ENCODE results near the gene CFH. TPM values are rescaled to one million over a fixed set of nuclear protein-coding genes. Genes with fewer than 3 reads are reported as not detected.
"Not testable (repeated sequence)": the region's sequence is repeated elsewhere in the genome, so short reads cannot be mapped to it uniquely, and the experiment has no call there.

The CFH gene
- total RNA-seq, 5 donors from 2014 or later (not counting 1 experiment from before 2014, with no cell fraction given), result 2.0 to 11.8 (median 6.0) TPM

- no peak overlapping the region for H3K27ac Mint-ChIP-seq
- H3K36me3 Mint-ChIP-seq, result no peaks in the 10 kb centered on the region
- Histone ChIP-seq H3K4me1 (ENCODE audit: control insufficient read depth in 1 of 2, extremely low read depth in 1 of 2, insufficient read depth in 2 of 2, low read length in 2 of 2) (no peaks in the 10 kb centered on the region), H3K27me3 (replicated peaks in 1 of 2; ENCODE audit: control insufficient read depth in 2 of 2, extremely low read depth in 1 of 2, insufficient read depth in 2 of 2, low read length in 1 of 2) (no peaks in the 10 kb centered on the region), H3K27ac (ENCODE audit: low read length) (no peak overlapping the region), H3K4me3 (ENCODE audit: control insufficient read depth in 1 of 2, extremely low read depth in 1 of 2, low read length in 1 of 2) (no peak overlapping the region), H3K9me3 (no peaks in the 10 kb centered on the region), H3K36me3 (ENCODE audit: control insufficient read depth in 2 of 2, extremely low read depth in 1 of 2, insufficient read depth in 1 of 2, low read length in 1 of 2) (no peaks in the 10 kb centered on the region)
- H3K4me3 Mint-ChIP-seq, result no peak overlapping the region
- no peaks in the 10 kb centered on the region for H3K4me1 Mint-ChIP-seq
- no CpG with 5 or more reads among the region's 2 CpGs for WGBS (ENCODE audit: insufficient coverage)
- CTCF ChIA-PET, result no interaction called here
- POLR2A ChIA-PET, result no interaction called here
- H3K27me3 Mint-ChIP-seq, result no peaks in the 10 kb centered on the region
- DNase-seq (no peak), ATAC-seq (replicated peaks in 1 of 4) (no peak)
- H3K9me3 Mint-ChIP-seq, result no peaks in the 10 kb centered on the region
Observed at GRCh38 chr1:196619721-196620120, 32.1 kb upstream of the CFH start.

- CTCF ChIA-PET, result no interaction called here
- WGBS (ENCODE audit: insufficient coverage), result no CpG with 5 or more reads among the region's 1 CpG
- no peak overlapping the region for H3K27ac ChIP-seq (ENCODE audit: low read length)
Observed at GRCh38 chr1:196623079-196623478, 28.8 kb upstream of the CFH start.

GRCh38 chr1:196628838-196629237, 23.0 kb upstream of the CFH start:
- Mint-ChIP-seq H3K4me3 (no peak overlapping the region), H3K27ac (no peak overlapping the region), H3K9me3 (peaks cover 0 to 19% (median 2%) of the 10 kb centered on the region in 3 donors), H3K4me1 (no peaks in the 10 kb centered on the region), H3K27me3 (no peaks in the 10 kb centered on the region), H3K36me3 (no peaks in the 10 kb centered on the region)
- Histone ChIP-seq H3K36me3 (ENCODE audit: control insufficient read depth in 2 of 2, extremely low read depth in 1 of 2, insufficient read depth in 1 of 2, low read length in 1 of 2) (no peaks in the 10 kb centered on the region), H3K27ac (ENCODE audit: low read length) (no peak overlapping the region), H3K9me3 (no peaks in the 10 kb centered on the region), H3K27me3 (replicated peaks in 1 of 2; ENCODE audit: control insufficient read depth in 2 of 2, extremely low read depth in 1 of 2, insufficient read depth in 2 of 2, low read length in 1 of 2) (no peaks in the 10 kb centered on the region), H3K4me3 (ENCODE audit: control insufficient read depth in 1 of 2, extremely low read depth in 1 of 2, low read length in 1 of 2) (no peak overlapping the region), H3K4me1 (ENCODE audit: control insufficient read depth in 1 of 2, extremely low read depth in 1 of 2, insufficient read depth in 2 of 2, low read length in 2 of 2) (no peaks in the 10 kb centered on the region)
- POLR2A ChIA-PET, result no interaction called here
- DNase-seq, result no peak
- no peak for ATAC-seq (replicated peaks in 1 of 4)
- WGBS (ENCODE audit: insufficient coverage), result 100% methylated on average over 2 of the region's 3 CpGs
- CTCF ChIA-PET, result no interaction called here

More at GRCh38 chr1:196623079-196623478, 28.8 kb upstream of the CFH start:
- no peak overlapping the region for H3K4me3 Mint-ChIP-seq
- H3K27ac Mint-ChIP-seq, result no peak overlapping the region
- H3K27me3 ChIP-seq (replicated peaks in 1 of 2; ENCODE audit: control insufficient read depth in 2 of 2, extremely low read depth in 1 of 2, insufficient read depth in 2 of 2, low read length in 1 of 2), result no peaks in the 10 kb centered on the region
- no peaks in the 10 kb centered on the region for H3K4me1 ChIP-seq (ENCODE audit: control insufficient read depth in 1 of 2, extremely low read depth in 1 of 2, insufficient read depth in 2 of 2, low read length in 2 of 2)
- H3K9me3 ChIP-seq, result no peaks in the 10 kb centered on the region
- no peak for DNase-seq
- no peak for ATAC-seq (replicated peaks in 1 of 4)
- H3K4me3 ChIP-seq (ENCODE audit: control insufficient read depth in 1 of 2, extremely low read depth in 1 of 2, low read length in 1 of 2), result no peak overlapping the region
- no peaks in the 10 kb centered on the region for H3K27me3 Mint-ChIP-seq
- no peaks in the 10 kb centered on the region for H3K36me3 Mint-ChIP-seq
- peaks cover 0 to 10% (median 0%) of the 10 kb centered on the region in 3 donors for H3K9me3 Mint-ChIP-seq
- H3K36me3 ChIP-seq (ENCODE audit: control insufficient read depth in 2 of 2, extremely low read depth in 1 of 2, insufficient read depth in 1 of 2, low read length in 1 of 2), result no peaks in the 10 kb centered on the region
- POLR2A ChIA-PET, result no interaction called here
- H3K4me1 Mint-ChIP-seq, result no peaks in the 10 kb centered on the region

GRCh38 chr1:196637606-196638005, 14.2 kb upstream of the CFH start:
- no peaks in the 10 kb centered on the region for H3K4me1 ChIP-seq (ENCODE audit: control insufficient read depth in 1 of 2, extremely low read depth in 1 of 2, insufficient read depth in 2 of 2, low read length in 2 of 2)
- H3K9me3 ChIP-seq, result no peaks in the 10 kb centered on the region
- H3K27ac Mint-ChIP-seq, result no peak overlapping the region
- H3K4me3 Mint-ChIP-seq, result no peak overlapping the region
- no peaks in the 10 kb centered on the region for H3K9me3 Mint-ChIP-seq
- no peaks in the 10 kb centered on the region for H3K36me3 ChIP-seq (ENCODE audit: control insufficient read depth in 2 of 2, extremely low read depth in 1 of 2, insufficient read depth in 1 of 2, low read length in 1 of 2)
- ATAC-seq (replicated peaks in 1 of 4), result no peak
- DNase-seq, result no peak
- H3K27ac ChIP-seq (ENCODE audit: low read length), result no peak overlapping the region
- peaks cover 3 to 6% of the 10 kb centered on the region in 2 donors for H3K27me3 Mint-ChIP-seq
- 93% methylated on average over 3 of the region's 6 CpGs for WGBS (ENCODE audit: insufficient coverage)
- H3K4me1 Mint-ChIP-seq, result no peaks in the 10 kb centered on the region
- H3K4me3 ChIP-seq (ENCODE audit: control insufficient read depth in 1 of 2, extremely low read depth in 1 of 2, low read length in 1 of 2), result no peak overlapping the region
- CTCF ChIA-PET, result interaction anchor here in 1 of 2 donors (0.7 kb wide), 1 partner anchor 17 kb away, joined by 3 read pairs; no protein-coding TSS in a partner anchor
- H3K27me3 ChIP-seq (replicated peaks in 1 of 2; ENCODE audit: control insufficient read depth in 2 of 2, extremely low read depth in 1 of 2, insufficient read depth in 2 of 2, low read length in 1 of 2), result no peaks in the 10 kb centered on the region
- POLR2A ChIA-PET, result no interaction called here
- H3K36me3 Mint-ChIP-seq, result no peaks in the 10 kb centered on the region

GRCh38 chr1:196638466-196638865, 13.4 kb upstream of the CFH start:
- Mint-ChIP-seq H3K4me1 (no peaks in the 10 kb centered on the region), H3K4me3 (no peak overlapping the region), H3K27ac (no peak overlapping the region), H3K9me3 (no peaks in the 10 kb centered on the region), H3K36me3 (no peaks in the 10 kb centered on the region), H3K27me3 (peaks cover 3 to 6% of the 10 kb centered on the region in 2 donors)
- H3K36me3 ChIP-seq (ENCODE audit: control insufficient read depth in 2 of 2, extremely low read depth in 1 of 2, insufficient read depth in 1 of 2, low read length in 1 of 2), result no peaks in the 10 kb centered on the region
- no peak overlapping the region for H3K27ac ChIP-seq (ENCODE audit: low read length)
- no peak for DNase-seq
- no peak for ATAC-seq (replicated peaks in 1 of 4)
- POLR2A ChIA-PET, result interaction anchor here in 1 of 2 donors (0.6 to 0.7 kb wide), 2 partner anchors 240 to 1638 kb away, joined by 5 to 9 read pairs; no protein-coding TSS in a partner anchor
- H3K4me1 ChIP-seq (ENCODE audit: control insufficient read depth in 1 of 2, extremely low read depth in 1 of 2, insufficient read depth in 2 of 2, low read length in 2 of 2), result no peaks in the 10 kb centered on the region
- no peaks in the 10 kb centered on the region for H3K27me3 ChIP-seq (replicated peaks in 1 of 2; ENCODE audit: control insufficient read depth in 2 of 2, extremely low read depth in 1 of 2, insufficient read depth in 2 of 2, low read length in 1 of 2)
- H3K9me3 ChIP-seq, result no peaks in the 10 kb centered on the region
- WGBS (ENCODE audit: insufficient coverage), result no CpG with 5 or more reads among the region's 2 CpGs
- CTCF ChIA-PET, result no interaction called here
- no peak overlapping the region for H3K4me3 ChIP-seq (ENCODE audit: control insufficient read depth in 1 of 2, extremely low read depth in 1 of 2, low read length in 1 of 2)

GRCh38 chr1:196639291-196639690, 12.6 kb upstream of the CFH start:
- DNase-seq; H3K4me1 ChIP-seq (ENCODE audit: control insufficient read depth in 1 of 2, extremely low read depth in 1 of 2, insufficient read depth in 2 of 2, low read length in 2 of 2); H3K9me3 Mint-ChIP-seq; POLR2A ChIA-PET; H3K4me3 ChIP-seq (ENCODE audit: control insufficient read depth in 1 of 2, extremely low read depth in 1 of 2, low read length in 1 of 2); H3K36me3 Mint-ChIP-seq; H3K27ac Mint-ChIP-seq; H3K9me3 ChIP-seq; H3K4me1 Mint-ChIP-seq; H3K27me3 ChIP-seq (replicated peaks in 1 of 2; ENCODE audit: control insufficient read depth in 2 of 2, extremely low read depth in 1 of 2, insufficient read depth in 2 of 2, low read length in 1 of 2); H3K36me3 ChIP-seq (ENCODE audit: control insufficient read depth in 2 of 2, extremely low read depth in 1 of 2, insufficient read depth in 1 of 2, low read length in 1 of 2); H3K27ac ChIP-seq (ENCODE audit: low read length); H3K27me3 Mint-ChIP-seq; CTCF ChIA-PET; H3K4me3 Mint-ChIP-seq; ATAC-seq (replicated peaks in 1 of 4): not testable (repeated sequence)
- 79% methylated on average over 3 of the region's 5 CpGs for WGBS (ENCODE audit: insufficient coverage)

- Mint-ChIP-seq H3K9me3 (no peaks in the 10 kb centered on the region), H3K27ac (no peak overlapping the region), H3K36me3 (no peaks in the 10 kb centered on the region), H3K4me1 (no peaks in the 10 kb centered on the region), H3K27me3 (peaks cover 2 to 3% of the 10 kb centered on the region in 2 donors), H3K4me3 (no peak overlapping the region)
- DNase-seq (no peak), ATAC-seq (replicated peaks in 1 of 4) (no peak)
- no peaks in the 10 kb centered on the region for H3K9me3 ChIP-seq
- ChIA-PET CTCF (no interaction called here), POLR2A (no interaction called here)
- no CpG with 5 or more reads among the region's 1 CpG for WGBS (ENCODE audit: insufficient coverage)
- no peaks in the 10 kb centered on the region for H3K4me1 ChIP-seq (ENCODE audit: control insufficient read depth in 1 of 2, extremely low read depth in 1 of 2, insufficient read depth in 2 of 2, low read length in 2 of 2)
- H3K27me3 ChIP-seq (replicated peaks in 1 of 2; ENCODE audit: control insufficient read depth in 2 of 2, extremely low read depth in 1 of 2, insufficient read depth in 2 of 2, low read length in 1 of 2), result no peaks in the 10 kb centered on the region
- no peak overlapping the region for H3K4me3 ChIP-seq (ENCODE audit: control insufficient read depth in 1 of 2, extremely low read depth in 1 of 2, low read length in 1 of 2)
- H3K36me3 ChIP-seq (ENCODE audit: control insufficient read depth in 2 of 2, extremely low read depth in 1 of 2, insufficient read depth in 1 of 2, low read length in 1 of 2), result no peaks in the 10 kb centered on the region
- no peak overlapping the region for H3K27ac ChIP-seq (ENCODE audit: low read length)
Observed at GRCh38 chr1:196640976-196641375, 10.9 kb upstream of the CFH start.
